GM13976 (cell line): ENCODE results near the gene CTNNA2.

Source experiments
- DNase-seq: peaks from one replicate; pipeline ENCODE4 v3.0.0; 2012; ENCODE audit warnings: low spot score
- in situ Hi-C: fragments of 300-500 bp; cut with MboI; formaldehyde crosslinking; loops from one replicate; pipeline ENCODE4 v1.12.0; 2022; ENCODE audit warnings: low sequenced_read_pairs, mixed read lengths, inconsistent platforms; ENCODE audit not compliant: unreplicated experiment
- TF ChIP-seq, protein P1 (sequence below): IDR thresholded peaks from 2 replicates; pipeline ENCODE4 v1.5.1; 2012; ENCODE audit warnings: borderline replicate concordance, mild to moderate bottlenecking; ENCODE audit not compliant: insufficient read depth; ENCODE audit errors: extremely low read depth, missing control alignments, control extremely low read depth

The CTNNA2 gene

DNA sequence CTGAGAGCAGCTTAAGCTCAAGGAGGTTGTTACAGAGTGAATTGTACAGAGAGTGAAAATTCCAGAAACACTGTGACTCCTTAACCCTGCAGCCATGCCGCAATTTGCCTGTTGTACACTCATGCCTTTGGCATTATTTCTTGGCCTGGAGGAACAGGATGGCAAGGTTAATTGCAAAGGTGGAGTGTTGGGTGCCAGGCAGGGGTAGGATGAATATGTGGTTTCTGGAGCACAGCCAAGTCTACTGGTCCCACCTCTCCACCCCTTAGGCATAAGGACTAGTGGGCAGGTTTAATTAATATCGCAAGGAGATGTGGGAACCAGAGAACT lies 541.5 kb downstream of the CTNNA2 start:
- in situ Hi-C loops, result no loop called here
- no peak for DNase-seq
- TF ChIP-seq, protein P1, sequence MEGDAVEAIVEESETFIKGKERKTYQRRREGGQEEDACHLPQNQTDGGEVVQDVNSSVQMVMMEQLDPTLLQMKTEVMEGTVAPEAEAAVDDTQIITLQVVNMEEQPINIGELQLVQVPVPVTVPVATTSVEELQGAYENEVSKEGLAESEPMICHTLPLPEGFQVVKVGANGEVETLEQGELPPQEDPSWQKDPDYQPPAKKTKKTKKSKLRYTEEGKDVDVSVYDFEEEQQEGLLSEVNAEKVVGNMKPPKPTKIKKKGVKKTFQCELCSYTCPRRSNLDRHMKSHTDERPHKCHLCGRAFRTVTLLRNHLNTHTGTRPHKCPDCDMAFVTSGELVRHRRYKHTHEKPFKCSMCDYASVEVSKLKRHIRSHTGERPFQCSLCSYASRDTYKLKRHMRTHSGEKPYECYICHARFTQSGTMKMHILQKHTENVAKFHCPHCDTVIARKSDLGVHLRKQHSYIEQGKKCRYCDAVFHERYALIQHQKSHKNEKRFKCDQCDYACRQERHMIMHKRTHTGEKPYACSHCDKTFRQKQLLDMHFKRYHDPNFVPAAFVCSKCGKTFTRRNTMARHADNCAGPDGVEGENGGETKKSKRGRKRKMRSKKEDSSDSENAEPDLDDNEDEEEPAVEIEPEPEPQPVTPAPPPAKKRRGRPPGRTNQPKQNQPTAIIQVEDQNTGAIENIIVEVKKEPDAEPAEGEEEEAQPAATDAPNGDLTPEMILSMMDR, result no peak

DNA sequence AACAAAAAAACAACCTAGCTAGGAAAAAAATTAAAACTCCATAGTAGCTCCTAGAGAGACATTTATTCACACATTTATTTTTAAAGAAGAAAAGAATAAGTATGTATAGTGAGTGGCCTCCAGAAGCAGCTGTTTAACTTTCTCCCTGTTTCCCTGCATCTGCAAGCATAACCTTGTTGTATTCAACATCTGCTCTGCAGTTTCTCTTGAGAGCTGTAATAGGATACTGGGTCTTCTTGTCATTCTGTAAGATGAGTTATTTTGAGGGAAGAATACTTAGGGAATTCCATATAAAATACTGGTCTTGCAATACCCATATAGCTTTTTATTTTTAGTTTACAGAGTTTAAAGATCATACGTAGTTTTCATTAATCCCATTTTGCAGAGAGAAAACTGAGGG lies 545.1 kb downstream of the CTNNA2 start:
- TF ChIP-seq, protein P1, result no peak
- in situ Hi-C loops, result no loop called here
- no peak for DNase-seq

DNA sequence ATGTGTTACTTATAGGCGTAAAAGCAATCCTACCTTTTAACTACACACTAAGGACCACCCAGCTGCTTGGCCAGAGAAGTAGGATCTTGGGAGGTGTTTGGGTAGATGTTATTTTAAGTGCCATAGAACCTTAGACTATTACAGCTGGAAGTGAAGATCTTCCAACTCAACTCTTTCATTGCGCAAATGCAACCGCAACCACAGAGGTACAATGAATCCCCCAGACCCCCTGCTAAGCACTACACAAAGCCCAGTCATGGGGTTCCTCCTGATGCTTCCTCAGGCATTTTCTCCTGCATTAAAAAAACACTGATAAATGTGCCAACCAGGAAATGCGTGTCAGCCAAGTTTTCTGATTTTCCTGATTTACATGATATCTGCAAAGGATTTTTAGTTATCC lies 545.7 kb downstream of the CTNNA2 start:
- in situ Hi-C loops, result no loop called here
- no peak for DNase-seq
- TF ChIP-seq, protein P1, result no peak

DNA sequence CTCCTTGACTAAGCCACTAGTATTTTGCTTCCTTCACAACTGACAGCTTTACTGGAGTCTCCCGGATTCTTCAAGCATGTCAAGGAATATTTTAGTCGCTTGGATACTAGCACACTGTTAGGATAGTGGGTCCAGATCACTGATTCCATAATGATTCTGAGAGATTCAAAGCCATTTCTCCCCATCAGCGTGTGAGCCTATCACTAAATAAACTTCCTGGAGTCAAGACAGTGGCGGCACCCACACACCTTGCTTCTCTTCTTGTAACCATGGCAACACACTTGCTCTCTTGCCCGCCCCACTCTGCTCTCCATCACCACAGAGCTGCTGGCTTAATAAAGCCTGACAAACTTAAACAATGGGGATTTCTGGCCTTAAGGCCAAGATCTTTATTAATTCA lies 546.6 kb downstream of the CTNNA2 start:
- TF ChIP-seq, protein P1, result no peak
- DNase-seq, result no peak
- in situ Hi-C loops, result no loop called here

DNA sequence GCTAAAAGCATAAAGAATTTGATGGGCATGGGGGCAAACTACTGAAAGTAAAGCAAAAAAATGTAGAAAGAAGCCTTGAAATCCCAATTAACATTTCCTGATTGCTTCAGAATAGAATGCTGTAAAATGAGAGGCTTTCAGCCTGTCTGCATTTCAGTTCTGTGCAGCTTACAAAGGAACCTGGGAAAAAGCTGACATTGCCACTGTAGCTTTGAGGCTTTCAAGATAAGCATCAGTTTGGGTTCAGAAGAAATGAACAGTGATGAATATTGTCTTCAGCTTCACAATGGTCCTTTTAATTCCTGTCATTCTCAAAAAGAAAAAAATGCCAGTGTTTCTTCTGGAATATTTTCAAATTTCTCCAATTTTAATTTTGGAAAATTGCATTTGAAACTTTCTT lies 549.0 kb downstream of the CTNNA2 start:
- no peak for DNase-seq
- in situ Hi-C loops, result no loop called here
- TF ChIP-seq, protein P1, result no peak

DNA sequence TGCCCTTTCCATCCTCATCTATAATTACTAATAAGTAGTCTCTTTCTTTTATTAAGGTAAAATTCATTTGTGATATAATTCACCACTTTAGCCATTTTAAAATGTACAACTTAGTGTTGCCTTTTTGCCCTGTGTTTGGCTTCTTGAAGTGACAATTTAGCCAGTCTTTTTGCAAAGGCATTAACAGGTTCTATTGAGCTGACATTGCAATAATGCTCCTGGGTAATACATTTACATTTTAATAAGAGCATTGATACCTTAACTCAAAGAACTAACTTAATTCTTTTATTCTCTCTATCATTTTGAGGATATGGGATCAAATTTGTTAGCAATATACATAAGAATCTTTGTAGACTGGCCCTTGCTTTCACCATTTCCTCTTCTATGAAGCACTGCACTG lies 549.4 kb downstream of the CTNNA2 start:
- TF ChIP-seq, protein P1, result no peak
- no peak for DNase-seq
- in situ Hi-C loops, result no loop called here
